ENCODE data around the gene GUK1. TPM values are rescaled to one million over a fixed set of nuclear protein-coding genes. Genes with fewer than 3 reads are reported as not detected.

The GUK1 gene
- total RNA-seq, 2 donors from 2014 or later: 110 to 112 TPM

DNA sequence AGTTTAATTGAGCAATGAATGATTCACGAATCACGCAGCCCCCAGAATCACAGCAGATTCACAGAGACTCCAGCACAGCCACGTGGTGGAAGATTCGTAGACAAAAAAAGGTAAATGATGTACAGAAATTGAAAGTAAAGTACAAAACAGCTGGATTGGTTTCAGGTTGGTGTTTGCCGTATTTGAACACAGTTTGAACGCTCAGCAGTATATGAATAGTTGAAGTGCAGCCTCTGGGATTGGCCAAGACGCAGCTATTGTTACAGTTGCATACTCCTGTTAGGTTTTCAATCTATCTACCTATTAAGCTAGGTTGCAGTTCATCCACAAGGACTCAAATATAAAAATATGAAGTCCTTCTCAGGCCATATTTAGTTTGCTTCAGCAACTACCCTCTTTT lies 27.9 kb upstream of the GUK1 start:
- Mint-ChIP-seq H3K4me1 (peaks cover 12% of the 10 kb centered on the region), H3K27ac (no peak overlapping the region), H3K9me3 (peaks cover 27% of the 10 kb centered on the region), H3K36me3 (ENCODE audit: low read depth) (peaks cover 6% of the 10 kb centered on the region), H3K4me3 (no peak overlapping the region), H3K27me3 (ENCODE audit: insufficient read depth) (peaks cover 4% of the 10 kb centered on the region)
- Histone ChIP-seq H3K4me1 (ENCODE audit: control insufficient read depth, insufficient read depth, low read length) (peaks cover 5% of the 10 kb centered on the region), H3K27ac (ENCODE audit: low read depth, low read length) (no peak overlapping the region), H3K9ac (ENCODE audit: extremely low read depth, low read length, poor library complexity, severe bottlenecking) (no peak overlapping the region), H3K27me3 (ENCODE audit: control insufficient read depth, insufficient read depth, low read length, poor library complexity, severe bottlenecking) (no peaks in the 10 kb centered on the region), H3K4me3 (ENCODE audit: low read length) (no peak overlapping the region), H3K36me3 (ENCODE audit: control insufficient read depth, insufficient read depth, low read length) (peaks cover 6% of the 10 kb centered on the region), H3K9me3 (ENCODE audit: control insufficient read depth, low read length) (peaks cover 30% of the 10 kb centered on the region)
- TF ChIP-seq, protein P1, sequence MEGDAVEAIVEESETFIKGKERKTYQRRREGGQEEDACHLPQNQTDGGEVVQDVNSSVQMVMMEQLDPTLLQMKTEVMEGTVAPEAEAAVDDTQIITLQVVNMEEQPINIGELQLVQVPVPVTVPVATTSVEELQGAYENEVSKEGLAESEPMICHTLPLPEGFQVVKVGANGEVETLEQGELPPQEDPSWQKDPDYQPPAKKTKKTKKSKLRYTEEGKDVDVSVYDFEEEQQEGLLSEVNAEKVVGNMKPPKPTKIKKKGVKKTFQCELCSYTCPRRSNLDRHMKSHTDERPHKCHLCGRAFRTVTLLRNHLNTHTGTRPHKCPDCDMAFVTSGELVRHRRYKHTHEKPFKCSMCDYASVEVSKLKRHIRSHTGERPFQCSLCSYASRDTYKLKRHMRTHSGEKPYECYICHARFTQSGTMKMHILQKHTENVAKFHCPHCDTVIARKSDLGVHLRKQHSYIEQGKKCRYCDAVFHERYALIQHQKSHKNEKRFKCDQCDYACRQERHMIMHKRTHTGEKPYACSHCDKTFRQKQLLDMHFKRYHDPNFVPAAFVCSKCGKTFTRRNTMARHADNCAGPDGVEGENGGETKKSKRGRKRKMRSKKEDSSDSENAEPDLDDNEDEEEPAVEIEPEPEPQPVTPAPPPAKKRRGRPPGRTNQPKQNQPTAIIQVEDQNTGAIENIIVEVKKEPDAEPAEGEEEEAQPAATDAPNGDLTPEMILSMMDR (conservative IDR thresholded peaks at IDR 0.05): no peak
- no peak for DNase-seq
- WGBS, 2 experiments (ENCODE audit: insufficient coverage in 1 of 2, insufficient read length in 1 of 2): 90 to 94% methylated on average over 7 of the region's 7 CpGs

DNA sequence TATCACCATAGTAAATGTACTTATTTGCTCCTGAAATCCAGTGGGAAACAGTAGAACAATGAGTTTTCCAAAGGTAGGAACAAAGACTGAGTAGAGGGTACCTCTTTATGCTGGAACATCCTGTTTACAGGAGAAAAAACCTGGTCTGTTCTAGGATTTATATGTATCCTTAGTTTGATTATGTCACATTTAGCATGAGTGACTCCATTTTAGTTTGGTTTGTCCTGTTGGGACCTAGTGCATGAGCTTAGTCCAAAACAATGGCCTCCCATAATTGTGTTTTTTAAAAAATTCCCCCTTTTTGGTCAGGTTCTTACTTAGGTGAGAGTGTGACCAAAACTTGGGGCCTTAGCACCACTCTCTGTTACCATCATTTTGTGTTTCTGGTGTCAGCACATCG lies 27.5 kb upstream of the GUK1 start:
- 81 to 100% methylated on average over 1 of the region's 1 CpG for WGBS, 2 experiments (ENCODE audit: insufficient coverage in 1 of 2, insufficient read length in 1 of 2)

DNA sequence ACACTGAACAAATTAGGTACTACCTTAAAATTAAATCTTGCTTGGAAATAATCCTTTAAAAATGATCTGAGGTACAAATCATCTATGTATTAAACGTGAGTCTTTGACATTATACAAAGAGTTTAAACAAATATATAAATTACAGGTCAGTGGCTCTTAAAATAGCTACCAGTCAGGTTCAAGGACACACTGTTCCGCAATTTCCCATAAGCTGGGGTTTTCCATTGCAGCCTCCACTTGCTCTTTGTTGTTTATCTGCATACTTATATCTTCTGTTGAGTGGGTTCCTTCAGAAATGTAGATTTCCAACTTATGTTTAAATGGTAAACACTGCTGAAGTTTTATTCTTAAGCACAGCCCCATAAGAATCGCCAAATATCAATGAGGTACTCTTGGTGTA lies 25.3 kb upstream of the GUK1 start:
- Histone ChIP-seq H3K4me1 (ENCODE audit: control insufficient read depth, insufficient read depth, low read length) (peaks cover 3% of the 10 kb centered on the region), H3K36me3 (ENCODE audit: control insufficient read depth, insufficient read depth, low read length) (no peaks in the 10 kb centered on the region), H3K27me3 (ENCODE audit: control insufficient read depth, insufficient read depth, low read length, poor library complexity, severe bottlenecking) (no peaks in the 10 kb centered on the region), H3K4me3 (ENCODE audit: low read length) (no peak overlapping the region), H3K9me3 (ENCODE audit: control insufficient read depth, low read length) (peaks cover 56% of the 10 kb centered on the region), H3K27ac (ENCODE audit: low read depth, low read length) (no peak overlapping the region), H3K9ac (ENCODE audit: extremely low read depth, low read length, poor library complexity, severe bottlenecking) (no peak overlapping the region)
- Mint-ChIP-seq H3K36me3 (ENCODE audit: low read depth) (peaks cover 8% of the 10 kb centered on the region), H3K9me3 (peaks cover 51% of the 10 kb centered on the region), H3K4me3 (no peak overlapping the region), H3K27ac (no peak overlapping the region), H3K4me1 (peaks cover 11% of the 10 kb centered on the region), H3K27me3 (ENCODE audit: insufficient read depth) (peaks cover 6% of the 10 kb centered on the region)
- 95 to 100% methylated on average over 1 to 2 of the region's 3 CpGs for WGBS, 2 experiments (ENCODE audit: insufficient coverage in 1 of 2, insufficient read length in 1 of 2)
- TF ChIP-seq, protein P1 (conservative IDR thresholded peaks at IDR 0.05): no peak
- DNase-seq: no peak

More for the DNA sequence above, 27.5 kb upstream of the GUK1 start:
- no peak overlapping the region for H3K9ac ChIP-seq (ENCODE audit: extremely low read depth, low read length, poor library complexity, severe bottlenecking)
- peaks cover 2% of the 10 kb centered on the region for H3K36me3 ChIP-seq (ENCODE audit: control insufficient read depth, insufficient read depth, low read length)
- Mint-ChIP-seq H3K36me3 (ENCODE audit: low read depth) (peaks cover 4% of the 10 kb centered on the region), H3K4me1 (peaks cover 12% of the 10 kb centered on the region), H3K27me3 (ENCODE audit: insufficient read depth) (peaks cover 4% of the 10 kb centered on the region), H3K9me3 (peaks cover 31% of the 10 kb centered on the region), H3K27ac (no peak overlapping the region), H3K4me3 (no peak overlapping the region)
- peaks cover 34% of the 10 kb centered on the region for H3K9me3 ChIP-seq (ENCODE audit: control insufficient read depth, low read length)
- TF ChIP-seq, protein P1 (conservative IDR thresholded peaks at IDR 0.05): no peak
- H3K4me3 ChIP-seq (ENCODE audit: low read length): no peak overlapping the region
- DNase-seq: no peak
- no peaks in the 10 kb centered on the region for H3K27me3 ChIP-seq (ENCODE audit: control insufficient read depth, insufficient read depth, low read length, poor library complexity, severe bottlenecking)
- peaks cover 5% of the 10 kb centered on the region for H3K4me1 ChIP-seq (ENCODE audit: control insufficient read depth, insufficient read depth, low read length)
- H3K27ac ChIP-seq (ENCODE audit: low read depth, low read length): no peak overlapping the region

All from endodermal cell (in vitro differentiated cells).